K562 (cell line): ENCODE measurements around the gene SHMT1. TPM values are rescaled to one million over a fixed set of nuclear protein-coding genes. Genes with fewer than 3 reads are reported as not detected.

Experiments
- ARID1B ChIP-seq: fragments of 450-650 bp; IDR thresholded peaks from 2 replicates; pipeline ENCODE4 v1.6.1; 2016; ENCODE audit warnings: antibody characterized with exemption, mild to moderate bottlenecking, inconsistent platforms
- CHD1 ChIP-seq: fragments of 200-600 bp; sonication (generic); IDR thresholded peaks from one replicate; pipeline ENCODE4 v1.6.1; 2012; ENCODE audit warnings: mild to moderate bottlenecking, moderate library complexity, low read length, inconsistent platforms
- FOS ChIP-seq: IDR thresholded peaks from 3 replicates; pipeline ENCODE4 v1.6.1; 2011; ENCODE audit not compliant: insufficient read length; ENCODE audit errors: extremely low read depth
- FOXJ2 ChIP-seq: fragments of 200-800 bp; sonication (Bioruptor generic); IDR thresholded peaks from 2 replicates; pipeline ENCODE4 v1.6.1; 2016; ENCODE audit warnings: missing genetic modification characterization, missing compliant biosample characterization
- HNRNPLL ChIP-seq: fragments of 200-400 bp; formaldehyde crosslinking; IDR thresholded peaks from 2 replicates; pipeline ENCODE4 v1.6.1; 2017; ENCODE audit warnings: low read length, low read depth, mild to moderate bottlenecking; ENCODE audit not compliant: poor library complexity, severe bottlenecking
- JUN ChIP-seq, 2 experiments: sonication (generic) in 1 of 2; formaldehyde crosslinking in 1 of 2; IDR thresholded peaks; 2 replicates each; pipeline versions ENCODE4 v1.6.1 to v1.8.0; 2012 to 2022; ENCODE audit warnings: borderline replicate concordance in 2 of 2, mild to moderate bottlenecking in 2 of 2, improper control_type of control experiment in 1 of 2, low read depth in 1 of 2, low read length in 1 of 2, missing genetic modification reagents in 1 of 2
- MAZ ChIP-seq, 2 experiments: fragments of 450-650 bp in 1 of 2; sonication (generic) in 1 of 2; formaldehyde crosslinking; IDR thresholded peaks in 1 of 2; conservative IDR thresholded peaks in 1 of 2; 2 replicates each; pipeline versions ENCODE4 v1.4.0 to v1.5.0; 2020; ENCODE audit warnings: mild to moderate bottlenecking in 1 of 2, missing genetic modification reagents in 1 of 2
- MTF1 ChIP-seq: fragments of 250-450 bp; sonication (Bioruptor Pico); IDR thresholded peaks from 2 replicates; pipeline ENCODE4 v1.9.0; 2021; ENCODE audit warnings: moderate library complexity, mild to moderate bottlenecking, inconsistent platforms, borderline replicate concordance
- NFRKB ChIP-seq: fragments of 450-650 bp; IDR thresholded peaks from 2 replicates; pipeline ENCODE4 v1.6.1; 2016; ENCODE audit warnings: low read depth
- NR2C2 ChIP-seq, 2 experiments: fragments of 200-800 bp in 1 of 2; sonication (Bioruptor generic) in 1 of 2; sonication (generic) in 1 of 2; formaldehyde crosslinking in 1 of 2; IDR thresholded peaks; 2 replicates each; pipeline versions ENCODE4 v1.6.1 to v1.8.0; 2016 to 2022; ENCODE audit warnings: mild to moderate bottlenecking in 1 of 2, missing compliant biosample characterization in 1 of 2, missing genetic modification characterization in 1 of 2, missing genetic modification reagents in 1 of 2
- SAP30 ChIP-seq: fragments of 200-600 bp; sonication (generic); IDR thresholded peaks from 2 replicates; pipeline ENCODE4 v1.6.1; 2012; ENCODE audit warnings: borderline replicate concordance, low read depth, mild to moderate bottlenecking, moderate library complexity, low read length, control low read depth, inconsistent platforms; ENCODE audit not compliant: insufficient read depth, poor library complexity, severe bottlenecking
- SUPT5H ChIP-seq: fragments of 450-650 bp; IDR thresholded peaks from 2 replicates; pipeline ENCODE4 v1.6.1; 2016
- THRAP3 ChIP-seq: fragments of 450-650 bp; IDR thresholded peaks from 2 replicates; pipeline ENCODE4 v1.6.1; 2016; ENCODE audit warnings: mild to moderate bottlenecking, inconsistent platforms, borderline replicate concordance
- U2AF2 ChIP-seq: fragments of 200-400 bp; formaldehyde crosslinking; optimal IDR thresholded peaks from 2 replicates; pipeline ENCODE3; 2017; ENCODE audit warnings: low read depth, mild to moderate bottlenecking, low read length
- XRCC3 ChIP-seq: fragments of 450-650 bp; IDR thresholded peaks from 2 replicates; pipeline ENCODE4 v1.6.1; 2017; ENCODE audit warnings: mild to moderate bottlenecking, moderate library complexity
- ZNF253 ChIP-seq: fragments of 250-450 bp; sonication (Bioruptor Pico); conservative IDR thresholded peaks from 2 replicates; pipeline ENCODE4 v1.6.1; 2021; ENCODE audit warnings: mild to moderate bottlenecking
- polyA plus RNA-seq, 8 experiments: library from polyadenylated mRNA; depleted of rRNA in 4 of 8; stranded (reverse) in 5 of 8; unstranded in 3 of 8; fragments of >200 nt; fragmentation: Nextera tagmentation in 2 of 8; fragmentation: Illumina TruSeq in 1 of 8; extraction: Ambion mirVana in 2 of 8; extraction: Trizol in 1 of 8; gene quantifications; 2 replicates each; pipeline versions ENCODE4 v1.2.1 to v1.2.3, GENCODE V29; 2011 to 2014; ENCODE audit warnings: inconsistent platforms in 1 of 8, missing spikeins in 1 of 8
- total RNA-seq, 7 experiments: library from RNA; depleted of rRNA in 6 of 7; stranded (reverse); fragments of >200 nt in 6 of 7; fragmentation: Illumina TruSeq in 2 of 7; extraction: Trizol in 2 of 7; gene quantifications; 2 replicates each; pipeline versions ENCODE4 v1.2.1 to v1.2.3, GENCODE V29; 2011 to 2021; ENCODE audit warnings: low replicate concordance in 1 of 7
- TF ChIP-seq, protein P1 (sequence below), 2 experiments: fragments of 450-650 bp in 1 of 2; sonication (generic) in 1 of 2; formaldehyde crosslinking; conservative IDR thresholded peaks; 2 replicates each; pipeline versions ENCODE4 v1.4.0 to v1.8.1; 2020 to 2022; ENCODE audit warnings: mild to moderate bottlenecking in 1 of 2, missing genetic modification reagents in 1 of 2
- TF ChIP-seq, protein P2 (sequence below), 2 experiments: IDR thresholded peaks; 2 replicates each; pipeline ENCODE4 v1.6.1; 2011; ENCODE audit warnings: borderline replicate concordance in 1 of 2, control low read depth in 1 of 2, low read depth in 1 of 2, low read length in 1 of 2, mild to moderate bottlenecking in 1 of 2, mixed read lengths in 1 of 2, moderate library complexity in 1 of 2; ENCODE audit not compliant: insufficient read depth in 1 of 2, insufficient read length in 1 of 2, poor library complexity in 1 of 2, severe bottlenecking in 1 of 2; ENCODE audit errors: extremely low read depth in 1 of 2
- TF ChIP-seq, protein P3 (sequence below): fragments of 450-650 bp; IDR thresholded peaks from 2 replicates; pipeline ENCODE4 v1.6.1; 2016; ENCODE audit warnings: missing biosample characterization, missing genetic modification characterization
- TF ChIP-seq, protein P4 (sequence below): fragments of 250-450 bp; sonication (Bioruptor Pico); IDR thresholded peaks from 2 replicates; pipeline ENCODE4 v1.9.0; 2021; ENCODE audit warnings: mild to moderate bottlenecking, inconsistent platforms

The SHMT1 gene
- total and polyA plus RNA-seq, 9 of the 15 experiments (the other 6 are each of a cell fraction or from before 2014, with no cell fraction given): 3.3 to 31.2 (median 23.3) TPM

DNA sequence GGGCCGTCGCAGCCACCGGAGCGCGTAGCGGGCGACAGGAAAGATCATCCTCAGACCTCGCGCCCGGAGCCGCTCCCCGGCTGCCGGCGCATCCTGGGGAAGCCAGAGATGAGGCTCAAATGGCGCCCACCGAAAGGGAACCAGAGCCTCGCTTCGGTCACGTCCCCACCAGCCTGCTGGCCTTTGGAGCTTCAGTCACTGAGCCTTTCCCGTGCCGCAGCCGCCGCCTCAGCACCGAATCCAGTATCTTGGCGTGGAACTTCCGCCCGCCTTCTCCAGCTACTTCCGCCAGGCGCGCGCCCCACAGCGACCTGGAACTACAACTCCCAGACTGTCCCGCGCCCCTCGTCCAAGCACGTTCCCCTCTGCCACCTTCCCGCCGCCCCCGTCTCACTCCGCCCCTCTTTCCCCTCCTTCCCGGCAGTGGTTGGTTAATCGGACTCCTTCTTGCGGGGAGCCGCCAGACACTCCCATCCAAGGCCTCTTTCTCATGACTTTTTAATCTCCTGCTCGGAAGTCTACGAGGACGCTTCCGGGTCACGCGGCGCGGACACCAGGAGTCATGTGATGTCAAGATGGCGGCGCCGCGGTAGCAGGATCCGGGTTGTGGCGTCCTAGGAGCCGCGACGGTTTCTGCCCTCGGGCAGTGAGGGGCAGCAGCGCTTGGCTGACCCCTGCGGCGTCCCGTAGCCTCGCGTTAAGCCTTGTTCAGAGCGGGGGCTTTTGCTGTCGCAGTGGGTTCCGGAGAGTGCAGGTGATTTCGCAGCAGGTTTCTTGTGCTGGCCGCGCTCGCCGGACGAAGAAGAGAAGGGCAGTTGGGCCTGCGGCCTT is 48.4 kb downstream of the SHMT1 start, which contains the start of the genes SMCR8 and TOP3A (continued):
- TF ChIP-seq, protein P1, sequence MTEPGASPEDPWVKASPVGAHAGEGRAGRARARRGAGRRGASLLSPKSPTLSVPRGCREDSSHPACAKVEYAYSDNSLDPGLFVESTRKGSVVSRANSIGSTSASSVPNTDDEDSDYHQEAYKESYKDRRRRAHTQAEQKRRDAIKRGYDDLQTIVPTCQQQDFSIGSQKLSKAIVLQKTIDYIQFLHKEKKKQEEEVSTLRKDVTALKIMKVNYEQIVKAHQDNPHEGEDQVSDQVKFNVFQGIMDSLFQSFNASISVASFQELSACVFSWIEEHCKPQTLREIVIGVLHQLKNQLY (CRISPR knock-in tag; conservative IDR thresholded peaks at IDR 0.05): no peak
- TF ChIP-seq JUN (IDR thresholded peaks at IDR 0.05; ENCODE audit: borderline replicate concordance, low read depth, low read length) (peak; percentile 12; the same call in 1 of the 2 replicates), JUN (CRISPR knock-in tag; IDR thresholded peaks at IDR 0.05; ENCODE audit: borderline replicate concordance) (no peak), MTF1 (CRISPR knock-in tag) (no peak), ZNF253 (CRISPR knock-in tag) (no peak), XRCC3 (no peak), CHD1 (no peak), NFRKB (0 out of 2 replicates have a peak, but pooled peaks have one; percentile 41), SAP30 (peak; percentile 81), NR2C2 (CRISPR knock-in tag; IDR thresholded peaks at IDR 0.05) (peak; percentile 85), NR2C2 (tag; IDR thresholded peaks at IDR 0.05) (peak; percentile 99), FOS (peak; percentile 52), MAZ (CRISPR knock-in tag; conservative IDR thresholded peaks at IDR 0.05 in 1 of 2, IDR thresholded peaks at IDR 0.05 in 1 of 2) (peak; percentile 26; a peak in 2 of 4 replicates), SUPT5H (peak; percentile 65; the same call in 1 of the 2 replicates), U2AF2 (no peak), FOXJ2 (tag) (no peak), HNRNPLL (peak; percentile 13), ARID1B (no peak), THRAP3 (no peak)
- TF ChIP-seq, protein P2, sequence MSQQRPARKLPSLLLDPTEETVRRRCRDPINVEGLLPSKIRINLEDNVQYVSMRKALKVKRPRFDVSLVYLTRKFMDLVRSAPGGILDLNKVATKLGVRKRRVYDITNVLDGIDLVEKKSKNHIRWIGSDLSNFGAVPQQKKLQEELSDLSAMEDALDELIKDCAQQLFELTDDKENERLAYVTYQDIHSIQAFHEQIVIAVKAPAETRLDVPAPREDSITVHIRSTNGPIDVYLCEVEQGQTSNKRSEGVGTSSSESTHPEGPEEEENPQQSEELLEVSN (IDR thresholded peaks at IDR 0.05; ENCODE audit: borderline replicate concordance in 1 of 2, extremely low read depth in 1 of 2, insufficient read depth in 1 of 2, insufficient read length in 1 of 2, low read depth in 1 of 2, low read length in 1 of 2, poor library complexity in 1 of 2, severe bottlenecking in 1 of 2): peak; percentile 64 to 77
- TF ChIP-seq, protein P3, sequence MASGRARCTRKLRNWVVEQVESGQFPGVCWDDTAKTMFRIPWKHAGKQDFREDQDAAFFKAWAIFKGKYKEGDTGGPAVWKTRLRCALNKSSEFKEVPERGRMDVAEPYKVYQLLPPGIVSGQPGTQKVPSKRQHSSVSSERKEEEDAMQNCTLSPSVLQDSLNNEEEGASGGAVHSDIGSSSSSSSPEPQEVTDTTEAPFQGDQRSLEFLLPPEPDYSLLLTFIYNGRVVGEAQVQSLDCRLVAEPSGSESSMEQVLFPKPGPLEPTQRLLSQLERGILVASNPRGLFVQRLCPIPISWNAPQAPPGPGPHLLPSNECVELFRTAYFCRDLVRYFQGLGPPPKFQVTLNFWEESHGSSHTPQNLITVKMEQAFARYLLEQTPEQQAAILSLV (tag): no peak
- TF ChIP-seq, protein P4, sequence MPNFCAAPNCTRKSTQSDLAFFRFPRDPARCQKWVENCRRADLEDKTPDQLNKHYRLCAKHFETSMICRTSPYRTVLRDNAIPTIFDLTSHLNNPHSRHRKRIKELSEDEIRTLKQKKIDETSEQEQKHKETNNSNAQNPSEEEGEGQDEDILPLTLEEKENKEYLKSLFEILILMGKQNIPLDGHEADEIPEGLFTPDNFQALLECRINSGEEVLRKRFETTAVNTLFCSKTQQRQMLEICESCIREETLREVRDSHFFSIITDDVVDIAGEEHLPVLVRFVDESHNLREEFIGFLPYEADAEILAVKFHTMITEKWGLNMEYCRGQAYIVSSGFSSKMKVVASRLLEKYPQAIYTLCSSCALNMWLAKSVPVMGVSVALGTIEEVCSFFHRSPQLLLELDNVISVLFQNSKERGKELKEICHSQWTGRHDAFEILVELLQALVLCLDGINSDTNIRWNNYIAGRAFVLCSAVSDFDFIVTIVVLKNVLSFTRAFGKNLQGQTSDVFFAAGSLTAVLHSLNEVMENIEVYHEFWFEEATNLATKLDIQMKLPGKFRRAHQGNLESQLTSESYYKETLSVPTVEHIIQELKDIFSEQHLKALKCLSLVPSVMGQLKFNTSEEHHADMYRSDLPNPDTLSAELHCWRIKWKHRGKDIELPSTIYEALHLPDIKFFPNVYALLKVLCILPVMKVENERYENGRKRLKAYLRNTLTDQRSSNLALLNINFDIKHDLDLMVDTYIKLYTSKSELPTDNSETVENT (CRISPR knock-in tag): peak; percentile 37; the same call in 1 of the 2 replicates
